Measurements from ENCODE around the gene ACER3. TPM values are rescaled to one million over a fixed set of nuclear protein-coding genes. Genes with fewer than 3 reads are reported as not detected.
"Not testable (repeated sequence)": the region's sequence is repeated elsewhere in the genome, so short reads cannot be mapped to it uniquely, and the experiment has no call there.

The ACER3 gene
- 10 to 100 TPM; 19.0 to 26.6 (median 22.0) TPM for total RNA-seq

DNA sequence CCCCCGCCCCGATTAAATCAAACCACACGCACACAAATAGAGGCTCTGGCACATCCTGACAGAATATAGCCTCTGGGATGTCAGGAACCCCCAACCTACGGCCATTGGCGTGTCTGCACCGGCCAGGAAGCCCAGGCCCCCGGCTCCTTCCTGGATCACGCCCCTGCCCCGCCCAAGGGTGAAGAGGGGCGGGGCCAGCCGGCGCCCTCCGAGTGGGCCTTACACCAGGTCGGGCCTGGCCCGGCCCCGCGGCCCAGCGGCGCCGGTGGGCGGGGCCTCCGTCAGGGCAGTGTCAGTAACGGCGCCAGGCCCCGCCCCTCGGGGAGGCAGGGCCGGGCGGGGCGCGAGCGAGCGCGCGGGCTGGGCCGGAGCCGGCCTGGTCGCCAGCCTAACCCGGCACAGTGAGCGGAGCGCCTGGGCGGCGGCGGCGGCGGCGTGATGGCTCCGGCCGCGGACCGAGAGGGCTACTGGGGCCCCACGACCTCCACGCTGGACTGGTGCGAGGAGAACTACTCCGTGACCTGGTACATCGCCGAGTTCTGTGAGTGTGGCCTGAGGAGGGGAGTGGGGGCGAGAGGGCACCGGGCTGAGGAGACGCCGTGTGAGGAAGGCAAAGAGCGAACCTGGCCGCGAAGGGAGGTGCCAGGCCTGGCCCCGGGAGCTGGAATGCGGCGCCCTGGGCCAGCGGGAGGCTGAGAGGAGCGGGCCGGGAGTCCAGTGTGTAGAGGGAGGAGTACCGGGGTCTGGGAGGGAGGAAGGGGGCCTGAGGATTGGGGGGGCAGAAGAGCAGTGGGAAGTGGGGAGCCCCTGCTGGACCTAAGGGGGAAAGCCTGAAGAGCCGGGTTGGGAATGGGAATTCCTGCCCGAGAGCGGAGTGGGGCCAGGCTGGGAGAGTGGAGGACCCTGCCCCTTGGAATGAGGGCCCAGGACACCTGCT, at the start of gene ACER3:
TSS of gene ACER3 (plus strand) at position 380 of the 937 bp plus-strand sequence. CDS start at position 439, 59 bp downstream.
- peak; percentile 99 for ATAC-seq (ENCODE audit: low FRiP score)
- TF ChIP-seq, protein P1, sequence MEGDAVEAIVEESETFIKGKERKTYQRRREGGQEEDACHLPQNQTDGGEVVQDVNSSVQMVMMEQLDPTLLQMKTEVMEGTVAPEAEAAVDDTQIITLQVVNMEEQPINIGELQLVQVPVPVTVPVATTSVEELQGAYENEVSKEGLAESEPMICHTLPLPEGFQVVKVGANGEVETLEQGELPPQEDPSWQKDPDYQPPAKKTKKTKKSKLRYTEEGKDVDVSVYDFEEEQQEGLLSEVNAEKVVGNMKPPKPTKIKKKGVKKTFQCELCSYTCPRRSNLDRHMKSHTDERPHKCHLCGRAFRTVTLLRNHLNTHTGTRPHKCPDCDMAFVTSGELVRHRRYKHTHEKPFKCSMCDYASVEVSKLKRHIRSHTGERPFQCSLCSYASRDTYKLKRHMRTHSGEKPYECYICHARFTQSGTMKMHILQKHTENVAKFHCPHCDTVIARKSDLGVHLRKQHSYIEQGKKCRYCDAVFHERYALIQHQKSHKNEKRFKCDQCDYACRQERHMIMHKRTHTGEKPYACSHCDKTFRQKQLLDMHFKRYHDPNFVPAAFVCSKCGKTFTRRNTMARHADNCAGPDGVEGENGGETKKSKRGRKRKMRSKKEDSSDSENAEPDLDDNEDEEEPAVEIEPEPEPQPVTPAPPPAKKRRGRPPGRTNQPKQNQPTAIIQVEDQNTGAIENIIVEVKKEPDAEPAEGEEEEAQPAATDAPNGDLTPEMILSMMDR (IDR thresholded peaks at IDR 0.05), result no peak
- peak; percentile 81 for DNase-seq (ENCODE audit: low spot score)

DNA sequence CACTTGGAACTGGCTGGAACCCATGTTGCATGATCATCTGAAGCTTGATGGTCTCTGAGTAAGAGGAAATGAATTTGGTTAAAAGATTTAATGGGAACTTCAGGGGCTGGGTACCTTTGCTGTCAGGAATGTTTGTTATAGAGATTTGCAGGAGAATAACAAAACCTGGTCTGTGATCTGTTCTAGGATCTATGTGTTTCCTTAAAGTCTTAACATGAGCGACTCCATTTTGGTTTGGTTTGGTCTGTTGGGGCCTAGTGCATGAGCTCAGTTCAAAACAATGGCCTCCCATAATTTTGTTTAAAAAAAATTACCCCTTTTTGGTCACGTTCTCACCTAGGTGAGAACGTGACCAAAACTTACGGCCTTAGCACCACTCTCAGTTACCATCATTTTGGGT, 49.5 kb upstream of the ACER3 start:
- ATAC-seq (ENCODE audit: low FRiP score) (no peak), DNase-seq (ENCODE audit: low spot score) (no peak)
- TF ChIP-seq, protein P1 (IDR thresholded peaks at IDR 0.05), result no peak

DNA sequence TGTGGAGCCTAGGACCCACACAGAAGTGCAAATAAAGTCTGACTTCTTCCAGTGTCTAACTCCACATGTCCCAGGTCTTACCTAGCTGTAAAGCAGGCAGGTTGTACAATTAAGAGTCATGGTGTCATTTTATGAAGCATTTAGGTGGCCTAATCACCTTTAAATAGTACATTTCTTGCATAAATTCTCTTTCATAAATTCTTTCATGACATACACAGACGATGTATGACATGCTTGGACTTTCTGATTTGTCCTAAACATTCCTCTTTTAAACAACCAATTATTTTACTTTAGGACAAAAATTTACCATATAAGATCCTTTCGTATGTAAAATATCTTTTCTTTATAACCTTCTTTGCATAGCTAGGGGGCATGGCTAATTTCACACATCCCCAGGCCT, 46.3 kb upstream of the ACER3 start:
- ATAC-seq (ENCODE audit: low FRiP score), result no peak

GRCh38 chr11:76815678-76816077, 45.0 kb upstream of the ACER3 start:
- ATAC-seq (ENCODE audit: low FRiP score); DNase-seq (ENCODE audit: low spot score): not testable (repeated sequence)

More for the DNA sequence above, 46.3 kb upstream of the ACER3 start:
- no peak for DNase-seq (ENCODE audit: low spot score)
- TF ChIP-seq, protein P1 (IDR thresholded peaks at IDR 0.05), result no peak

- TF ChIP-seq, protein P1 (IDR thresholded peaks at IDR 0.05), result no peak
- no peak for ATAC-seq (ENCODE audit: low FRiP score)
- DNase-seq (ENCODE audit: low spot score), result no peak
These were observed 40.5 kb upstream of the ACER3 start for GRCh38 chr11:76820184-76820566.

GRCh38 chr11:76821396-76821795, 39.3 kb upstream of the ACER3 start:
- ATAC-seq (ENCODE audit: low FRiP score); DNase-seq (ENCODE audit: low spot score): not testable (repeated sequence)

- TF ChIP-seq, protein P1 (IDR thresholded peaks at IDR 0.05), result no peak
- ATAC-seq (ENCODE audit: low FRiP score), result no peak
- DNase-seq (ENCODE audit: low spot score), result no peak
These were observed 38.3 kb upstream of the ACER3 start for GRCh38 chr11:76822406-76822805.

DNA sequence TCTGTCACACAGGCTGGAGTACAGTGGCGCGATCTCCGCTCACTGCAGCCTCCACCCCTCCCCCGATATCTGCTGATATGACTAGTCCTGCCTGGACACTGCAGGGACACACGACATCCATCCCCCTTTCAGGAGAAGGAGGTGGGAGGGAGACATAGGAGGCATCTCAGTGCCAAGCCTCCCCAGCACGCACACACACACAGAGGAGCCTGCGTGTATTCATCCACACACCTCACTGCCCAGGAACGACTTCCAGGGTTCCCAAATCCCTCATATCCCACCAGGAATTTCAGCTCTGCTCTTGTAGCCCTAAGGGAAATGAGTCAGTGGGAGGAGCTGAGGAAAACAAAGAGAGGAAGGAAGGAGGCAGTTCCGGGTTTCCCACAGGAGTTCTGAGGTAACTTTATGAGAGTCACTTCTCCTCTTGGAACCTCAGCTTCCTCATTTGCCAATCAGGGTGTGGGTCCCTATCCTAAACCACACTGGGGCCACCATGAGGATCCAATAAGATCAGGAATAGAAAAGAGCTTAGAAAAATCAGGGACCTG, 37.2 kb upstream of the ACER3 start:
- TF ChIP-seq, protein P1 (IDR thresholded peaks at IDR 0.05), result no peak
- DNase-seq (ENCODE audit: low spot score) (no peak), ATAC-seq (ENCODE audit: low FRiP score) (peak; percentile 59)

All from omental fat pad (tissue), 4 donors.